K562 (cell line): ENCODE measurements around the gene TYW1B. TPM values are rescaled to one million over a fixed set of nuclear protein-coding genes. Genes with fewer than 3 reads are reported as not detected.

Source experiments
- CBX3 ChIP-seq, 2 experiments: IDR thresholded peaks; 1 replicate in 1 of 2; 2 replicates in 1 of 2; pipeline ENCODE4 v1.6.1; 2012; ENCODE audit warnings: inconsistent platforms in 2 of 2, low read length in 2 of 2, borderline replicate concordance in 1 of 2, control low read depth in 1 of 2
- CC2D1A ChIP-seq: fragments of 450-650 bp; IDR thresholded peaks from 2 replicates; pipeline ENCODE4 v1.6.1; 2017; ENCODE audit warnings: mild to moderate bottlenecking
- CHAMP1 ChIP-seq: fragments of 450-650 bp; IDR thresholded peaks from 2 replicates; pipeline ENCODE4 v1.6.1; 2016; ENCODE audit warnings: mild to moderate bottlenecking
- ELF4 ChIP-seq: fragments of 450-650 bp; formaldehyde crosslinking; IDR thresholded peaks from 2 replicates; pipeline ENCODE4 v1.4.0; 2022; ENCODE audit warnings: missing genetic modification characterization
- EP300 ChIP-seq: IDR thresholded peaks from 2 replicates; pipeline ENCODE4 v1.6.1; 2012; ENCODE audit warnings: low read length, improper control_type of control experiment
- HDAC2 ChIP-seq: fragments of 450-650 bp; IDR thresholded peaks from 2 replicates; pipeline ENCODE4 v1.6.1; 2016; ENCODE audit warnings: mild to moderate bottlenecking
- HDAC3 ChIP-seq: fragments of 450-650 bp; IDR thresholded peaks from 2 replicates; pipeline ENCODE4 v1.6.1; 2018; ENCODE audit warnings: borderline replicate concordance, mild to moderate bottlenecking, moderate library complexity; ENCODE audit not compliant: partially characterized antibody
- HDAC8 ChIP-seq: fragments of 450-650 bp; IDR thresholded peaks from 2 replicates; pipeline ENCODE4 v1.6.1; 2016; ENCODE audit warnings: mild to moderate bottlenecking, missing genetic modification characterization, moderate library complexity, missing compliant biosample characterization
- IRF2 ChIP-seq: sonication (generic); formaldehyde crosslinking; IDR thresholded peaks from 2 replicates; pipeline ENCODE4 v1.8.1; 2022; ENCODE audit warnings: mild to moderate bottlenecking, missing genetic modification reagents
- NCOA6 ChIP-seq: fragments of 450-650 bp; IDR thresholded peaks from 2 replicates; pipeline ENCODE4 v1.6.1; 2017; ENCODE audit warnings: mild to moderate bottlenecking
- NR2C1 ChIP-seq, 2 experiments: fragments of 450-650 bp; IDR thresholded peaks; 2 replicates each; pipeline ENCODE4 v1.6.1; 2017; ENCODE audit warnings: mild to moderate bottlenecking in 2 of 2, antibody characterized with exemption in 1 of 2, inconsistent platforms in 1 of 2, missing compliant biosample characterization in 1 of 2, missing genetic modification characterization in 1 of 2
- NR3C1 ChIP-seq: sonication (generic); formaldehyde crosslinking; IDR thresholded peaks from 2 replicates; pipeline ENCODE4 v1.8.1; 2022; ENCODE audit warnings: missing genetic modification reagents
- PURB ChIP-seq: sonication (generic); formaldehyde crosslinking; IDR thresholded peaks from 2 replicates; pipeline ENCODE4 v1.9.0; 2021; ENCODE audit warnings: low read depth, mild to moderate bottlenecking, missing genetic modification reagents
- TCFL5 ChIP-seq: fragments of 250-450 bp; sonication (Bioruptor Pico); conservative IDR thresholded peaks from 2 replicates; pipeline ENCODE4 v1.6.1; 2021; ENCODE audit warnings: mild to moderate bottlenecking, moderate library complexity, matching md5 sums
- TGIF2 ChIP-seq: sonication (generic); formaldehyde crosslinking; IDR thresholded peaks from 2 replicates; pipeline ENCODE4 v1.8.1; 2022; ENCODE audit warnings: mild to moderate bottlenecking, missing genetic modification reagents, moderate library complexity
- polyA plus RNA-seq, 8 experiments: library from polyadenylated mRNA; depleted of rRNA in 4 of 8; stranded (reverse) in 5 of 8; unstranded in 3 of 8; fragments of >200 nt; fragmentation: Nextera tagmentation in 2 of 8; fragmentation: Illumina TruSeq in 1 of 8; extraction: Ambion mirVana in 2 of 8; extraction: Trizol in 1 of 8; gene quantifications; 2 replicates each; pipeline versions ENCODE4 v1.2.1 to v1.2.3, GENCODE V29; 2011 to 2014; ENCODE audit warnings: inconsistent platforms in 1 of 8, missing spikeins in 1 of 8
- total RNA-seq, 7 experiments: library from RNA; depleted of rRNA in 6 of 7; stranded (reverse); fragments of >200 nt in 6 of 7; fragmentation: Illumina TruSeq in 2 of 7; extraction: Trizol in 2 of 7; gene quantifications; 2 replicates each; pipeline versions ENCODE4 v1.2.1 to v1.2.3, GENCODE V29; 2011 to 2021; ENCODE audit warnings: low replicate concordance in 1 of 7
- TF ChIP-seq, protein P1 (sequence below): sonication (generic); formaldehyde crosslinking; IDR thresholded peaks from 2 replicates; pipeline ENCODE4 v1.8.1; 2023; ENCODE audit warnings: missing genetic modification reagents, mild to moderate bottlenecking, borderline replicate concordance
- TF ChIP-seq, protein P2 (sequence below): fragments of 450-650 bp; IDR thresholded peaks from 2 replicates; pipeline ENCODE4 v1.7.1; 2018; ENCODE audit warnings: mild to moderate bottlenecking, low read depth; ENCODE audit not compliant: partially characterized antibody

TYW1B gene
- total and polyA plus RNA-seq, 9 of the 15 experiments (the other 6 are each of a cell fraction or from before 2014, with no cell fraction given) = 5.8 to 14.7 (median 9.8) TPM

DNA sequence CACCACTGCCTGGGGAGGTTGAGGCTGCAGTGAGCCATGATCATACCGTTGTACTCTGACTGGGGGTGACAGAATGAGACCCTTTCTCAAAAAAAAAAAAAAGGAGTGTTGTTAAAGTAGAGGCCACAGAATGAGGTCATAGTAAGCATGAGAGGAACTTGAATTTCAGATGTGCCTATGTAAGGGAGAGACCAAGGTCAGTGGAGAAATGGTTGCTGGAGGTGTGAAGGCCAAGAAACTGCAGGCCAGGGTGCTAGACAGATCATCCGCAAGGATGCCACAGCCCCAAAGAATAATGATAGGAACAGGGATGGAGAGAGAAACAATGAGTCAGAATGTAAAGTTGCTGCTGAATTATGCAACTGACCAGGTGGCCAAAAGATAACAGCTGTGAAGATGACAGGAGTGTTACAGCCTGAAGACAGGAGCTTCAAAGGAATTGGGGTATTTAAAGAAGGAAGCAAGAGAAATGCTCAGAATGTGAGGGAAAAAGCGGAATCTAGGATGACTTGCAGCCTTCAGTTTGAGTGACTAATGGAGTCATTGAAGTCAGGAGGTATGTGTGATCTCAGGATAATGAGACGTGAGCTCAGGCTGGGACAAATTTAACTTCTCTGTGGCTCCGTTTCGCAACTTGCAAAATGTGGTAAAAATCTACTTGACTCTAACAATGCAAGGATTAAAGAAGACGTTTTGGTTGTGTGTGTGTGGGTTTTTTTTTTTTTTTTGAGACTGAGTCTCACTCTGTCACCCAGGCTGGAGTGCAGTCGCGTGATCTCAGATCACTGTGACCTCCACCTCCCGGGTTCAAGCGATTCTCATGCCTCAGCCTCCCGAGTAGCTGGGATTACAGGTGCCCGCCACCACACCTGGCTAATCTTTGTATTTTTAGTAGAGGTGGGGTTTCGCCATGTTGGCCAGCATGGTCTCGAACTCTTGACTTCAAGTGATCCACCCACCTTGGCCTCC is 22.2 kb downstream of the TYW1B start (continued):
- TF ChIP-seq, protein P1, sequence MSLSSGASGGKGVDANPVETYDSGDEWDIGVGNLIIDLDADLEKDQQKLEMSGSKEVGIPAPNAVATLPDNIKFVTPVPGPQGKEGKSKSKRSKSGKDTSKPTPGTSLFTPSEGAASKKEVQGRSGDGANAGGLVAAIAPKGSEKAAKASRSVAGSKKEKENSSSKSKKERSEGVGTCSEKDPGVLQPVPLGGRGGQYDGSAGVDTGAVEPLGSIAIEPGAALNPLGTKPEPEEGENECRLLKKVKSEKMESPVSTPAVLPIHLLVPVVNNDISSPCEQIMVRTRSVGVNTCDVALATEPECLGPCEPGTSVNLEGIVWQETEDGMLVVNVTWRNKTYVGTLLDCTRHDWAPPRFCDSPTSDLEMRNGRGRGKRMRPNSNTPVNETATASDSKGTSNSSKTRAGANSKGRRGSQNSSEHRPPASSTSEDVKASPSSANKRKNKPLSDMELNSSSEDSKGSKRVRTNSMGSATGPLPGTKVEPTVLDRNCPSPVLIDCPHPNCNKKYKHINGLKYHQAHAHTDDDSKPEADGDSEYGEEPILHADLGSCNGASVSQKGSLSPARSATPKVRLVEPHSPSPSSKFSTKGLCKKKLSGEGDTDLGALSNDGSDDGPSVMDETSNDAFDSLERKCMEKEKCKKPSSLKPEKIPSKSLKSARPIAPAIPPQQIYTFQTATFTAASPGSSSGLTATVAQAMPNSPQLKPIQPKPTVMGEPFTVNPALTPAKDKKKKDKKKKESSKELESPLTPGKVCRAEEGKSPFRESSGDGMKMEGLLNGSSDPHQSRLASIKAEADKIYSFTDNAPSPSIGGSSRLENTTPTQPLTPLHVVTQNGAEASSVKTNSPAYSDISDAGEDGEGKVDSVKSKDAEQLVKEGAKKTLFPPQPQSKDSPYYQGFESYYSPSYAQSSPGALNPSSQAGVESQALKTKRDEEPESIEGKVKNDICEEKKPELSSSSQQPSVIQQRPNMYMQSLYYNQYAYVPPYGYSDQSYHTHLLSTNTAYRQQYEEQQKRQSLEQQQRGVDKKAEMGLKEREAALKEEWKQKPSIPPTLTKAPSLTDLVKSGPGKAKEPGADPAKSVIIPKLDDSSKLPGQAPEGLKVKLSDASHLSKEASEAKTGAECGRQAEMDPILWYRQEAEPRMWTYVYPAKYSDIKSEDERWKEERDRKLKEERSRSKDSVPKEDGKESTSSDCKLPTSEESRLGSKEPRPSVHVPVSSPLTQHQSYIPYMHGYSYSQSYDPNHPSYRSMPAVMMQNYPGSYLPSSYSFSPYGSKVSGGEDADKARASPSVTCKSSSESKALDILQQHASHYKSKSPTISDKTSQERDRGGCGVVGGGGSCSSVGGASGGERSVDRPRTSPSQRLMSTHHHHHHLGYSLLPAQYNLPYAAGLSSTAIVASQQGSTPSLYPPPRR (CRISPR knock-in tag) = 0 out of 2 replicates have a peak, but pooled peaks have one; percentile 67
- TF ChIP-seq HDAC2 (peak; percentile 99), EP300 (peak; percentile 98), HDAC8 (tag) (peak; percentile 88; the same call in 1 of the 2 replicates), NR3C1 (CRISPR knock-in tag) (no peak), CC2D1A (peak; percentile 86), TGIF2 (CRISPR knock-in tag) (no peak; the same call in 1 of the 2 replicates), CHAMP1 (peak; percentile 96), TCFL5 (CRISPR knock-in tag) (no peak), NCOA6 (0 out of 2 replicates have a peak, but pooled peaks have one; percentile 26), CBX3 (IDR thresholded peaks at IDR 0.05; ENCODE audit: borderline replicate concordance in 1 of 2, low read length in 2 of 2) (peak in 1 of 2 experiments; percentile 87; a peak in 2 of 3 replicates), NR2C1 (IDR thresholded peaks at IDR 0.05) (peak; percentile 38; the same call in 1 of the 2 replicates), NR2C1 (tag; IDR thresholded peaks at IDR 0.05) (peak; percentile 62), PURB (CRISPR knock-in tag) (no peak), ELF4 (CRISPR knock-in tag) (peak; percentile 71), IRF2 (CRISPR knock-in tag) (no peak), HDAC3 (peak; percentile 97)
- TF ChIP-seq, protein P2, sequence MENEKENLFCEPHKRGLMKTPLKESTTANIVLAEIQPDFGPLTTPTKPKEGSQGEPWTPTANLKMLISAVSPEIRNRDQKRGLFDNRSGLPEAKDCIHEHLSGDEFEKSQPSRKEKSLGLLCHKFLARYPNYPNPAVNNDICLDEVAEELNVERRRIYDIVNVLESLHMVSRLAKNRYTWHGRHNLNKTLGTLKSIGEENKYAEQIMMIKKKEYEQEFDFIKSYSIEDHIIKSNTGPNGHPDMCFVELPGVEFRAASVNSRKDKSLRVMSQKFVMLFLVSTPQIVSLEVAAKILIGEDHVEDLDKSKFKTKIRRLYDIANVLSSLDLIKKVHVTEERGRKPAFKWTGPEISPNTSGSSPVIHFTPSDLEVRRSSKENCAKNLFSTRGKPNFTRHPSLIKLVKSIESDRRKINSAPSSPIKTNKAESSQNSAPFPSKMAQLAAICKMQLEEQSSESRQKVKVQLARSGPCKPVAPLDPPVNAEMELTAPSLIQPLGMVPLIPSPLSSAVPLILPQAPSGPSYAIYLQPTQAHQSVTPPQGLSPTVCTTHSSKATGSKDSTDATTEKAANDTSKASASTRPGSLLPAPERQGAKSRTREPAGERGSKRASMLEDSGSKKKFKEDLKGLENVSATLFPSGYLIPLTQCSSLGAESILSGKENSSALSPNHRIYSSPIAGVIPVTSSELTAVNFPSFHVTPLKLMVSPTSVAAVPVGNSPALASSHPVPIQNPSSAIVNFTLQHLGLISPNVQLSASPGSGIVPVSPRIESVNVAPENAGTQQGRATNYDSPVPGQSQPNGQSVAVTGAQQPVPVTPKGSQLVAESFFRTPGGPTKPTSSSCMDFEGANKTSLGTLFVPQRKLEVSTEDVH = peak; percentile 83
